GM23248 (cell line): ENCODE data around the gene ZNF223. TPM values are rescaled to one million over a fixed set of nuclear protein-coding genes. Genes with fewer than 3 reads are reported as not detected.
A peak's percentile ranks its signal among the peaks of the same experiment; 100 is the strongest.

Experiments
- DNase-seq: peaks from one replicate; pipeline ENCODE4 v3.0.0-alpha.2; 2015
- H2AFZ ChIP-seq: fragments of 200-600 bp; sonication (generic); 2 replicates; pipeline ENCODE4 v1.6.1; 2016; ENCODE audit warnings: antibody characterized with exemption
- H3F3A ChIP-seq: fragments of 200-600 bp; sonication (generic); 2 replicates; pipeline ENCODE4 v1.6.1; 2016; ENCODE audit warnings: mild to moderate bottlenecking, antibody characterized with exemption, mixed run types; ENCODE audit not compliant: insufficient read depth
- H3K27ac ChIP-seq: fragments of 200-600 bp; sonication (generic); 2 replicates; pipeline ENCODE4 v1.5.1; 2016; ENCODE audit warnings: mild to moderate bottlenecking
- H3K27me3 ChIP-seq: fragments of 200-600 bp; sonication (generic); replicated peaks from 2 replicates; pipeline ENCODE4 v1.6.1; 2016; ENCODE audit warnings: mild to moderate bottlenecking; ENCODE audit not compliant: insufficient read depth
- H3K36me3 ChIP-seq: fragments of 200-600 bp; sonication (generic); 2 replicates; pipeline ENCODE4 v1.6.1; 2016; ENCODE audit warnings: low read depth, mild to moderate bottlenecking
- H3K4me1 ChIP-seq: fragments of 200-600 bp; sonication (generic); 2 replicates; pipeline ENCODE4 v1.6.1; 2016; ENCODE audit warnings: mild to moderate bottlenecking; ENCODE audit not compliant: insufficient read depth
- H3K4me2 ChIP-seq: fragments of 200-600 bp; sonication (generic); one replicate; pipeline ENCODE4 v1.6.1; 2016; ENCODE audit warnings: mild to moderate bottlenecking; ENCODE audit not compliant: unreplicated experiment
- H3K4me3 ChIP-seq: fragments of 200-600 bp; sonication (generic); 2 replicates; pipeline ENCODE4 v1.5.1; 2016; ENCODE audit warnings: mild to moderate bottlenecking
- H3K79me2 ChIP-seq: fragments of 200-600 bp; sonication (generic); 2 replicates; pipeline ENCODE4 v1.6.1; 2016; ENCODE audit warnings: mild to moderate bottlenecking; ENCODE audit not compliant: insufficient read depth
- H3K9ac ChIP-seq: fragments of 200-600 bp; sonication (generic); 2 replicates; pipeline ENCODE4 v1.6.1; 2016; ENCODE audit warnings: mild to moderate bottlenecking
- H3K9me2 ChIP-seq: fragments of 200-600 bp; sonication (generic); 2 replicates; pipeline ENCODE4 v1.6.1; 2016; ENCODE audit warnings: mixed run types, mild to moderate bottlenecking, moderate library complexity; ENCODE audit not compliant: insufficient read depth
- H3K9me3 ChIP-seq: fragments of 200-600 bp; sonication (generic); one replicate; pipeline ENCODE4 v1.6.1; 2017; ENCODE audit warnings: low read depth
- H4K20me1 ChIP-seq: fragments of 200-600 bp; sonication (generic); 2 replicates; pipeline ENCODE4 v1.6.0; 2016; ENCODE audit not compliant: insufficient read depth
- EZH2 ChIP-seq: fragments of 200-600 bp; sonication (generic); IDR thresholded peaks from 2 replicates; pipeline ENCODE4 v1.6.1; 2018; ENCODE audit warnings: antibody characterized with exemption, mild to moderate bottlenecking; ENCODE audit not compliant: insufficient read depth, poor library complexity, severe bottlenecking
- EZH2phosphoT487 ChIP-seq: fragments of 200-600 bp; sonication (generic); IDR thresholded peaks from 2 replicates; pipeline ENCODE4 v1.6.1; 2018; ENCODE audit warnings: antibody characterized with exemption, moderate library complexity, mild to moderate bottlenecking, low read depth; ENCODE audit not compliant: insufficient read depth
- WGBS, 2 experiments: methylation state at CpG; one replicate each; pipeline ENCODE4 v1.1.6; 2015 to 2017; ENCODE audit warnings: low lambda C conversion rate in 2 of 2, low coverage in 1 of 2; ENCODE audit errors: missing lambda C conversion rate in 2 of 2; 5-methylcytosine and 5-hydroxymethylcytosine counted together
- in situ Hi-C: fragments of 300-500 bp; cut with MboI; formaldehyde crosslinking; loops from 2 replicates; pipeline ENCODE4 v1.15.0; 2020
- polyA plus RNA-seq: library from polyadenylated mRNA; unstranded; fragments of >200 nt; fragmentation: Nextera tagmentation; extraction: Ambion mirVana; gene quantifications from 2 replicates; pipeline ENCODE4 v1.2.1, GENCODE V29; 2016
- total RNA-seq: library from RNA; depleted of rRNA; stranded (reverse); fragments of >200 nt; shearing (Covaris generic); gene quantifications from 2 replicates; pipeline ENCODE4 v1.2.3, GENCODE V29; 2014

The ZNF223 gene
- total and polyA plus RNA-seq, 2 experiments from 2014 or later: 2.8 to 3.5 TPM

GRCh38 chr19:44107751-44108150 is 55.9 kb downstream of the ZNF223 start:
- Histone ChIP-seq H3K4me2 (no peak overlapping the region), H3K27me3 (no peaks in the 10 kb centered on the region), H3K79me2 (peaks cover 6% of the 10 kb centered on the region; the same call in 1 of the 2 replicates), H3K4me1 (no peaks in the 10 kb centered on the region), H3K9me3 (no peaks in the 10 kb centered on the region), H3K9me2 (no peaks in the 10 kb centered on the region), H4K20me1 (no peaks in the 10 kb centered on the region), H3K9ac (no peak overlapping the region), H3K4me3 (no peak overlapping the region), H3F3A (peaks cover 24% of the 10 kb centered on the region; the same call in 1 of the 2 replicates), H3K36me3 (peaks cover 51% of the 10 kb centered on the region), H3K27ac (no peak overlapping the region), H2AFZ (no peak overlapping the region)
- in situ Hi-C loops: no loop called here
- no peak for DNase-seq
- WGBS, 2 experiments: 96 to 97% methylated on average over 3 of the region's 3 CpGs
- TF ChIP-seq EZH2 (no peak), EZH2phosphoT487 (no peak)

- H4K20me1 ChIP-seq: no peaks in the 10 kb centered on the region
Measured at GRCh38 chr19:44109458-44109857, 57.6 kb downstream of the ZNF223 start.

GRCh38 chr19:44111910-44112463 is 60.2 kb downstream of the ZNF223 start:
- peaks cover 33% of the 10 kb centered on the region for H3K79me2 ChIP-seq
- WGBS, 2 experiments: 8% methylated on average over 17 of the region's 17 CpGs
- H3K4me1 ChIP-seq: peaks cover 7% of the 10 kb centered on the region
- TF ChIP-seq EZH2: no peak
- no peak for TF ChIP-seq EZH2phosphoT487
- in situ Hi-C loops: no loop called here
- H3K9ac ChIP-seq: peak overlapping the region; percentile 94
- H3K36me3 ChIP-seq: peaks cover 28% of the 10 kb centered on the region
- H3K9me3 ChIP-seq: no peaks in the 10 kb centered on the region
- H3F3A ChIP-seq: peaks cover 21% of the 10 kb centered on the region; the same call in 1 of the 2 replicates
- no peaks in the 10 kb centered on the region for H4K20me1 ChIP-seq
- peak overlapping the region; percentile 97 for H3K4me2 ChIP-seq
- no peaks in the 10 kb centered on the region for H3K9me2 ChIP-seq
- H3K27me3 ChIP-seq: no peaks in the 10 kb centered on the region
- peak overlapping the region; percentile 91 for H3K4me3 ChIP-seq
- DNase-seq: peak; percentile 90
- peak overlapping the region; percentile 73 for H3K27ac ChIP-seq
- H2AFZ ChIP-seq: peak overlapping the region; percentile 99

More at GRCh38 chr19:44109458-44109857, 57.6 kb downstream of the ZNF223 start:
- H3F3A ChIP-seq: peaks cover 21% of the 10 kb centered on the region; the same call in 1 of the 2 replicates
- no peak for TF ChIP-seq EZH2phosphoT487
- TF ChIP-seq EZH2: no peak
- H3K9ac ChIP-seq: no peak overlapping the region
- H3K4me2 ChIP-seq: no peak overlapping the region
- no peak for DNase-seq
- H3K36me3 ChIP-seq: peaks cover 35% of the 10 kb centered on the region
- H3K9me3 ChIP-seq: no peaks in the 10 kb centered on the region
- H3K27me3 ChIP-seq: no peaks in the 10 kb centered on the region
- in situ Hi-C loops: no loop called here
- H3K4me1 ChIP-seq: peaks cover 4% of the 10 kb centered on the region
- no peaks in the 10 kb centered on the region for H3K9me2 ChIP-seq
- peaks cover 15% of the 10 kb centered on the region for H3K79me2 ChIP-seq
- no peak overlapping the region for H2AFZ ChIP-seq
- H3K4me3 ChIP-seq: no peak overlapping the region
- no peak overlapping the region for H3K27ac ChIP-seq

GRCh38 chr19:44112802-44113137 is 60.9 kb downstream of the ZNF223 start:
- Histone ChIP-seq H3K27me3 (no peaks in the 10 kb centered on the region), H3K36me3 (peaks cover 24% of the 10 kb centered on the region), H3K9ac (peak overlapping the region; percentile 94), H3K9me2 (no peaks in the 10 kb centered on the region), H3F3A (peaks cover 21% of the 10 kb centered on the region; the same call in 1 of the 2 replicates), H2AFZ (peak overlapping the region; percentile 99), H3K79me2 (peaks cover 33% of the 10 kb centered on the region), H3K9me3 (no peaks in the 10 kb centered on the region), H3K4me2 (peak overlapping the region; percentile 97), H4K20me1 (no peaks in the 10 kb centered on the region), H3K4me1 (peaks cover 7% of the 10 kb centered on the region), H3K4me3 (peak overlapping the region; percentile 91), H3K27ac (peak overlapping the region; percentile 73)
- WGBS, 2 experiments: 1 to 2% methylated on average over 11 of the region's 11 CpGs
- no peak for DNase-seq
- in situ Hi-C loops: no loop called here
- no peak for TF ChIP-seq EZH2phosphoT487
- TF ChIP-seq EZH2: no peak
